IMR-90 (cell line): ENCODE results near the gene JCAD. TPM values are rescaled to one million over a fixed set of nuclear protein-coding genes. Genes with fewer than 3 reads are reported as not detected.
A peak's percentile ranks its signal among the peaks of the same experiment; 100 is the strongest.

Experiments used
- ATAC-seq: fragments of 200-7000 bp; cut with Tn5 transposase; 2 replicates; pipeline ENCODE4 v1.9.1; 2020; ENCODE audit warnings: low read depth, mild to moderate bottlenecking, moderate library complexity
- BruUV-seq: library from RNA; stranded (reverse); fragments of 400-500 nt; replicated peaks from 2 replicates; lab custom pipeline; 2021; lab: Mats Ljungman, UMichigan
- CTCF ChIA-PET: fragments of 300-600 bp; formaldehyde crosslinking; extraction: SDS; loops from one replicate; lab custom pipeline; 2021; ENCODE audit warnings: antibody characterized with exemption; lab: Yijun Ruan, JAX
- POLR2A ChIA-PET: fragments of 300-600 bp; sonication (Branson Sonifier 250); formaldehyde crosslinking; loops from one replicate; lab custom pipeline; 2022; ENCODE audit warnings: antibody characterized with exemption; ENCODE audit not compliant: unreplicated experiment; lab: Charles Lee
- DNase-seq: peaks from one replicate; pipeline ENCODE4 v3.0.0; 2013
- H2AFZ ChIP-seq: replicated peaks from 2 replicates; pipeline ENCODE3; 2013; ENCODE audit warnings: low read length, mild to moderate bottlenecking; ENCODE audit not compliant: poor library complexity
- H2AK5ac ChIP-seq: 2 replicates; pipeline ENCODE4 v1.6.1; 2013; ENCODE audit warnings: low read depth, low read length, inconsistent platforms
- H2AK9ac ChIP-seq: replicated peaks from 2 replicates; pipeline ENCODE3; 2013; ENCODE audit warnings: mild to moderate bottlenecking, low read depth, low read length, moderate library complexity; ENCODE audit not compliant: poor library complexity
- H2BK120ac ChIP-seq: 2 replicates; pipeline ENCODE4 v1.6.1; 2013; ENCODE audit warnings: low read depth, low read length, inconsistent platforms
- H2BK15ac ChIP-seq: 3 replicates; pipeline ENCODE4 v1.6.1; 2013; ENCODE audit warnings: low read depth, low read length, inconsistent platforms
- H2BK20ac ChIP-seq: 2 replicates; pipeline ENCODE4 v1.6.1; 2013; ENCODE audit warnings: low read depth, mild to moderate bottlenecking, inconsistent platforms, low read length, moderate library complexity
- H2BK5ac ChIP-seq: 2 replicates; pipeline ENCODE4 v1.6.1; 2013; ENCODE audit warnings: mild to moderate bottlenecking, low read depth, low read length, inconsistent platforms; ENCODE audit not compliant: poor library complexity, severe bottlenecking
- H3K14ac ChIP-seq: replicated peaks from 2 replicates; pipeline ENCODE4 v1.6.1; 2013; ENCODE audit warnings: low read depth, low read length, inconsistent platforms
- H3K18ac ChIP-seq: 2 replicates; pipeline ENCODE4 v1.6.1; 2013; ENCODE audit warnings: low read depth, low read length, control low read depth
- H3K23ac ChIP-seq: 2 replicates; pipeline ENCODE4 v1.6.1; 2013; ENCODE audit warnings: low read depth, low read length, inconsistent platforms
- H3K27ac ChIP-seq: 2 replicates; pipeline ENCODE4 v1.5.1; 2013; ENCODE audit warnings: mild to moderate bottlenecking, control low read depth, low read length; ENCODE audit not compliant: insufficient read depth
- H3K27me3 ChIP-seq: 2 replicates; pipeline ENCODE4 v1.6.1; 2013; ENCODE audit warnings: low read length; ENCODE audit not compliant: control insufficient read depth, insufficient read depth
- H3K36me3 ChIP-seq: 2 replicates; pipeline ENCODE4 v1.6.1; 2013; ENCODE audit warnings: low read length, mixed read lengths; ENCODE audit not compliant: control insufficient read depth, insufficient read depth
- H3K4ac ChIP-seq: 2 replicates; pipeline ENCODE4 v1.6.1; 2013; ENCODE audit warnings: low read depth, low read length, inconsistent platforms
- H3K4me1 ChIP-seq: 2 replicates; pipeline ENCODE4 v1.6.1; 2013; ENCODE audit warnings: low read length, mixed read lengths; ENCODE audit not compliant: control insufficient read depth, insufficient read depth
- H3K4me2 ChIP-seq: 2 replicates; pipeline ENCODE4 v1.6.1; 2013; ENCODE audit warnings: low read depth, mild to moderate bottlenecking, control low read depth, low read length, moderate library complexity
- H3K4me3 ChIP-seq: 2 replicates; pipeline ENCODE4 v1.5.1; 2013; ENCODE audit warnings: low read depth, mild to moderate bottlenecking, control low read depth, low read length, moderate library complexity; ENCODE audit not compliant: insufficient read depth
- H3K56ac ChIP-seq: 2 replicates; pipeline ENCODE4 v1.6.1; 2013; ENCODE audit warnings: low read length, inconsistent platforms; ENCODE audit not compliant: insufficient read depth; ENCODE audit errors: extremely low read depth
- H3K79me1 ChIP-seq, 2 experiments: 2 replicates each; pipeline ENCODE4 v1.6.1; 2013; ENCODE audit warnings: low read length in 2 of 2, inconsistent platforms in 1 of 2, low read depth in 1 of 2
- H3K9ac ChIP-seq: 2 replicates; pipeline ENCODE4 v1.6.1; 2013; ENCODE audit warnings: low read depth, low read length, control low read depth
- H3K9me1 ChIP-seq: 2 replicates; pipeline ENCODE4 v1.6.1; 2013; ENCODE audit warnings: low read length, inconsistent platforms; ENCODE audit not compliant: insufficient read depth
- H3K9me3 ChIP-seq: 2 replicates; pipeline ENCODE4 v1.6.1; 2013; ENCODE audit warnings: low read length; ENCODE audit not compliant: control insufficient read depth, insufficient read depth
- H4K20me1 ChIP-seq: 2 replicates; pipeline ENCODE4 v1.6.1; 2013; ENCODE audit warnings: low read length, inconsistent platforms; ENCODE audit not compliant: insufficient read depth
- H4K5ac ChIP-seq: 2 replicates; pipeline ENCODE4 v1.6.1; 2013; ENCODE audit warnings: mild to moderate bottlenecking, low read depth, low read length, control low read depth
- H4K8ac ChIP-seq, 2 experiments: 2 replicates each; pipeline ENCODE4 v1.6.1; 2013; ENCODE audit warnings: low read depth in 2 of 2, low read length in 2 of 2, control low read depth in 1 of 2, inconsistent platforms in 1 of 2
- H4K91ac ChIP-seq: 2 replicates; pipeline ENCODE4 v1.6.1; 2013; ENCODE audit warnings: low read depth, low read length, inconsistent platforms; ENCODE audit not compliant: insufficient read depth
- BHLHE40 ChIP-seq: fragments of 150-350 bp; IDR thresholded peaks from 2 replicates; pipeline ENCODE4 v1.6.1; 2016; ENCODE audit warnings: mild to moderate bottlenecking, low read depth, low read length
- CEBPB ChIP-seq: IDR thresholded peaks from 2 replicates; pipeline ENCODE4 v1.6.1; 2012; ENCODE audit warnings: low read depth, low read length, improper control_type of control experiment
- FOS ChIP-seq: fragments of 150-350 bp; IDR thresholded peaks from 2 replicates; pipeline ENCODE4 v1.6.1; 2016; ENCODE audit warnings: low read depth, low read length
- MAFK ChIP-seq: IDR thresholded peaks from 2 replicates; pipeline ENCODE4 v1.6.1; 2012; ENCODE audit warnings: low read depth, low read length, improper control_type of control experiment
- MAZ ChIP-seq: IDR thresholded peaks from 2 replicates; pipeline ENCODE4 v1.6.1; 2012; ENCODE audit warnings: low read depth, mild to moderate bottlenecking, low read length, improper control_type of control experiment, moderate library complexity, borderline replicate concordance
- MXI1 ChIP-seq: IDR thresholded peaks from 2 replicates; pipeline ENCODE4 v1.6.1; 2012; ENCODE audit warnings: low read depth, mild to moderate bottlenecking, low read length, moderate library complexity, borderline replicate concordance
- NFE2L2 ChIP-seq: fragments of 150-350 bp; IDR thresholded peaks from 2 replicates; pipeline ENCODE4 v1.6.1; 2016; ENCODE audit warnings: low read depth, mild to moderate bottlenecking, low read length
- POLR2A ChIP-seq: IDR thresholded peaks from 2 replicates; pipeline ENCODE4 v1.6.1; 2012; ENCODE audit warnings: mild to moderate bottlenecking, low read depth, low read length
- RAD21 ChIP-seq: IDR thresholded peaks from 2 replicates; pipeline ENCODE4 v1.6.1; 2012; ENCODE audit warnings: low read length, improper control_type of control experiment
- RCOR1 ChIP-seq: IDR thresholded peaks from 2 replicates; pipeline ENCODE4 v1.6.1; 2012; ENCODE audit warnings: mild to moderate bottlenecking, low read length, improper control_type of control experiment; ENCODE audit not compliant: insufficient replicate concordance
- RFX5 ChIP-seq: IDR thresholded peaks from 2 replicates; pipeline ENCODE4 v1.8.0; 2012; ENCODE audit warnings: low read depth, mild to moderate bottlenecking, low read length, moderate library complexity
- SMC3 ChIP-seq: fragments of 150-350 bp; IDR thresholded peaks from 2 replicates; pipeline ENCODE4 v1.6.1; 2016; ENCODE audit warnings: low read depth, mild to moderate bottlenecking, antibody characterized with exemption, low read length, moderate library complexity
- WGBS, 2 experiments: methylation state at CpG; one replicate each; pipeline versions ENCODE4 v1.1.5 to v1.1.7; 2013; ENCODE audit warnings: missing lambda C conversion rate in 2 of 2; ENCODE audit not compliant: insufficient read length in 1 of 2; ENCODE audit errors: extremely low coverage in 2 of 2; 5-methylcytosine and 5-hydroxymethylcytosine counted together
- dilution Hi-C: fragments of 300-500 bp; cut with HindIII; formaldehyde crosslinking; loops from one replicate; pipeline ENCODE4 v1.14.3; 2018; ENCODE audit warnings: low sequenced_read_pairs; ENCODE audit not compliant: unreplicated experiment
- in situ Hi-C: fragments of 300-500 bp; cut with MboI; formaldehyde crosslinking; loops from 3 replicates; pipeline ENCODE4 v1.14.3; 2019; ENCODE audit warnings: low sequenced_read_pairs, inconsistent platforms, mixed read lengths
- intact Hi-C: fragments of 100-400 bp; cut with micrococcal nuclease; formaldehyde crosslinking; loops from 2 replicates; pipeline ENCODE4 v1.10.0; 2022
- polyA plus RNA-seq, 3 experiments: library from polyadenylated mRNA; depleted of rRNA; stranded (reverse); fragments of >200 nt; gene quantifications; 2 replicates each; pipeline ENCODE4 v1.2.3, GENCODE V29; 2012; ENCODE audit warnings: low replicate concordance in 1 of 3
- total RNA-seq: library from RNA; depleted of rRNA; stranded (reverse); fragments of >200 nt; gene quantifications from 2 replicates; pipeline ENCODE4 v1.2.3, GENCODE V29; 2012
- TF ChIP-seq, protein P1 (sequence below): fragments of 150-350 bp; IDR thresholded peaks from 2 replicates; pipeline ENCODE4 v1.6.1; 2017; ENCODE audit warnings: mild to moderate bottlenecking, antibody characterized with exemption, low read length, low read depth
- TF ChIP-seq, protein P2 (sequence below): fragments of 150-350 bp; IDR thresholded peaks from 2 replicates; pipeline ENCODE4 v1.6.1; 2016; ENCODE audit warnings: low read depth, mild to moderate bottlenecking, low read length, moderate library complexity, borderline replicate concordance
- TF ChIP-seq, protein P3 (sequence below): conservative IDR thresholded peaks from 2 replicates; pipeline ENCODE4 v1.5.1; 2012; ENCODE audit warnings: mild to moderate bottlenecking, low read depth, low read length, improper control_type of control experiment

The JCAD gene
- total and polyA plus RNA-seq, 2 of the 4 experiments (the other 2 are of a cell fraction): 15.9 to 16.8 TPM

GRCh38 chr10:29991382-29991781, 68.0 kb downstream of the JCAD start:
- Histone ChIP-seq H4K20me1 (no peaks in the 10 kb centered on the region), H2BK20ac (no peak overlapping the region), H2BK120ac (no peak overlapping the region), H2AK9ac (no peak overlapping the region), H4K5ac (no peak overlapping the region), H3K27ac (no peak overlapping the region), H2BK15ac (no peak overlapping the region), H3K4me3 (no peak overlapping the region), H3K9ac (no peak overlapping the region), H3K4me1 (peaks cover 12% of the 10 kb centered on the region), H2AK5ac (peak overlapping the region; percentile 31), H2AFZ (no peak overlapping the region), H4K91ac (no peak overlapping the region), H3K23ac (no peak overlapping the region), H3K56ac (no peak overlapping the region), H2BK5ac (no peak overlapping the region), H3K14ac (no peak overlapping the region), H3K9me3 (no peaks in the 10 kb centered on the region), H3K18ac (no peak overlapping the region), H3K79me1 (no peaks in the 10 kb centered on the region), H3K4ac (no peak overlapping the region), H4K8ac (no peak overlapping the region), H3K36me3 (no peaks in the 10 kb centered on the region), H3K9me1 (0 out of 2 replicates have a peak, but pooled peaks cover 5% of the 10 kb centered on the region), H3K4me2 (no peak overlapping the region), H3K27me3 (peaks cover 20% of the 10 kb centered on the region)
- ChIA-PET CTCF (no interaction called here), POLR2A (no interaction called here)
- dilution Hi-C loops: no loop called here
- TF ChIP-seq MAFK (no peak), RAD21 (no peak), RFX5 (no peak), MAZ (no peak), CEBPB (no peak), SMC3 (no peak), POLR2A (no peak), RCOR1 (no peak), BHLHE40 (no peak), NFE2L2 (no peak), MXI1 (no peak), FOS (no peak)
- TF ChIP-seq, protein P1, sequence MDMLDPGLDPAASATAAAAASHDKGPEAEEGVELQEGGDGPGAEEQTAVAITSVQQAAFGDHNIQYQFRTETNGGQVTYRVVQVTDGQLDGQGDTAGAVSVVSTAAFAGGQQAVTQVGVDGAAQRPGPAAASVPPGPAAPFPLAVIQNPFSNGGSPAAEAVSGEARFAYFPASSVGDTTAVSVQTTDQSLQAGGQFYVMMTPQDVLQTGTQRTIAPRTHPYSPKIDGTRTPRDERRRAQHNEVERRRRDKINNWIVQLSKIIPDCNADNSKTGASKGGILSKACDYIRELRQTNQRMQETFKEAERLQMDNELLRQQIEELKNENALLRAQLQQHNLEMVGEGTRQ: no peak
- TF ChIP-seq, protein P2, sequence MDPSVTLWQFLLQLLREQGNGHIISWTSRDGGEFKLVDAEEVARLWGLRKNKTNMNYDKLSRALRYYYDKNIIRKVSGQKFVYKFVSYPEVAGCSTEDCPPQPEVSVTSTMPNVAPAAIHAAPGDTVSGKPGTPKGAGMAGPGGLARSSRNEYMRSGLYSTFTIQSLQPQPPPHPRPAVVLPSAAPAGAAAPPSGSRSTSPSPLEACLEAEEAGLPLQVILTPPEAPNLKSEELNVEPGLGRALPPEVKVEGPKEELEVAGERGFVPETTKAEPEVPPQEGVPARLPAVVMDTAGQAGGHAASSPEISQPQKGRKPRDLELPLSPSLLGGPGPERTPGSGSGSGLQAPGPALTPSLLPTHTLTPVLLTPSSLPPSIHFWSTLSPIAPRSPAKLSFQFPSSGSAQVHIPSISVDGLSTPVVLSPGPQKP: no peak
- TF ChIP-seq, protein P3, sequence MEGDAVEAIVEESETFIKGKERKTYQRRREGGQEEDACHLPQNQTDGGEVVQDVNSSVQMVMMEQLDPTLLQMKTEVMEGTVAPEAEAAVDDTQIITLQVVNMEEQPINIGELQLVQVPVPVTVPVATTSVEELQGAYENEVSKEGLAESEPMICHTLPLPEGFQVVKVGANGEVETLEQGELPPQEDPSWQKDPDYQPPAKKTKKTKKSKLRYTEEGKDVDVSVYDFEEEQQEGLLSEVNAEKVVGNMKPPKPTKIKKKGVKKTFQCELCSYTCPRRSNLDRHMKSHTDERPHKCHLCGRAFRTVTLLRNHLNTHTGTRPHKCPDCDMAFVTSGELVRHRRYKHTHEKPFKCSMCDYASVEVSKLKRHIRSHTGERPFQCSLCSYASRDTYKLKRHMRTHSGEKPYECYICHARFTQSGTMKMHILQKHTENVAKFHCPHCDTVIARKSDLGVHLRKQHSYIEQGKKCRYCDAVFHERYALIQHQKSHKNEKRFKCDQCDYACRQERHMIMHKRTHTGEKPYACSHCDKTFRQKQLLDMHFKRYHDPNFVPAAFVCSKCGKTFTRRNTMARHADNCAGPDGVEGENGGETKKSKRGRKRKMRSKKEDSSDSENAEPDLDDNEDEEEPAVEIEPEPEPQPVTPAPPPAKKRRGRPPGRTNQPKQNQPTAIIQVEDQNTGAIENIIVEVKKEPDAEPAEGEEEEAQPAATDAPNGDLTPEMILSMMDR: no peak
- ATAC-seq: no peak
- 87% methylated on average over 3 of the region's 3 CpGs; no CpG with 5 or more reads in 1 of the 2 experiments for WGBS, 2 experiments
- in situ Hi-C loops: loop anchor here (10.0 kb wide), 1 partner anchor 603 kb away; no protein-coding TSS in a partner anchor
- no peak for DNase-seq
- intact Hi-C loops: no loop called here
- BruUV-seq: no TSS peak
